HCEC 1CT (cell line): ENCODE results near the gene POLD4.
A peak's percentile ranks its signal among the peaks of the same experiment; 100 is the strongest.

Experiments used
- DNase-seq: peaks from one replicate; pipeline ENCODE4 v3.0.0-alpha.2; 2017

The POLD4 gene

GRCh38 chr11:67387518-67387917, 34.2 kb upstream of the POLD4 start:
- DNase-seq = no peak

DNA sequence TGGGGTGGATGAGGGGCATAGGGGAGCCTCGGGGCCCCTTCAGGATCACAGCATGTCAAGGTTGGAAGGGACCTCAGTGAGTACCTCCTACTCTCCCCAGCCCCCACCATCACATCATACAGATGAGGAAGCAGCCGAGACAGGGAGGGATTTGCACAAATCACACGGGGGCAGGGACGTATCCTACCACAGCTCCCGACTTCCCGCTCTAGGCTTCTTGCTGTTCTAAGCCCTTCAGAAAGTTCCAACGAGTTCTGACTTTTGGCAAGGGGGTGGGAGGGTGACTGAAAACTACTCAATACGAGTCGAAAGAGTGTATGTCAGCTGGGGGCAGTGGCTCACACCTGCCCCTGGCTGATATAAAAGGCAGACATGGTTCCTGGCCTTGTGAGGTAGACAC, 33.7 kb upstream of the POLD4 start:
- no peak for DNase-seq

GRCh38 chr11:67384851-67385366, 31.6 kb upstream of the POLD4 start:
- no peak for DNase-seq

GRCh38 chr11:67382276-67383136, 29.2 kb upstream of the POLD4 start:
- peak; percentile 63 for DNase-seq

GRCh38 chr11:67381244-67381972, 28.1 kb upstream of the POLD4 start:
- DNase-seq = no peak

- no peak for DNase-seq
Measured at GRCh38 chr11:67379061-67380058, 26.0 kb upstream of the POLD4 start.

GRCh38 chr11:67378544-67378943, 25.2 kb upstream of the POLD4 start:
- no peak for DNase-seq

- DNase-seq = no peak
Measured at GRCh38 chr11:67376873-67377808, 23.8 kb upstream of the POLD4 start.

GRCh38 chr11:67376063-67376820, 22.9 kb upstream of the POLD4 start:
- DNase-seq = no peak

DNA sequence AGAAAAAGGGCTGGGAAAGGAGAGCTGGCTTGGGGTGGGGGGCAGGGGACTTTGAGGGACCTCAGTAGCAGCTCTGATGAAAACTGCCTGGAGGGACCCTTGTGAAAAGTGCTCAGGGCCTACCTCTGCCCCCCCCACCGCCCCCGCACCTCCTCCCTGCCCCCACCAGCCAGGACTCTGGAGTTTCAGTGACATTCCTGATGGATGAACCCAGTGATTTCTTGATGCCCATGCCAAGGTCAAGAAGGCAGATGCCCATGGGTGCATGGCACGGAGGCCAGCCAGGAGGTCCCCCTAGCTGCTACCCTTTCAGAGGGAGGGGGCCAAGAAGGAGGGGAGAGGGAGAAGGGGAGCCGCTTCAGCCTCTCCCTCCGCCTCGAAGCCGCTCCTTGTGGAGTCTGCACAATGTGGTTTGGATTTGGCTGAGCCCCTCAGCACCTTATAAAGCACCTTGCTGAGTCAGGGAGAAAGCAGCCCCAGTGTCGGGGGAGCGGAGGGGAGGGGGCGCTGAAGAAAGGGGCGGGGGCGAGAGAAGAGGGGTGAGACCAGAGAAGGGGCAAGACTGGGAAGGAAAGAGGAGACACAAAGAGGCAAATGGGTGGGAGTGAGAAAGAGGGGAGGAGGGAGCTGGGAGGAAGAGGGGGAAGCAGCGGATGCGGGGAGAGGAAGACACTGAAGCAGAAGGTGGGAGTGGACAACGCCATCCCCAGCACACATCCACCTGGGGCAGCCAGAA, 22.1 kb upstream of the POLD4 start:
- DNase-seq = no peak

DNA sequence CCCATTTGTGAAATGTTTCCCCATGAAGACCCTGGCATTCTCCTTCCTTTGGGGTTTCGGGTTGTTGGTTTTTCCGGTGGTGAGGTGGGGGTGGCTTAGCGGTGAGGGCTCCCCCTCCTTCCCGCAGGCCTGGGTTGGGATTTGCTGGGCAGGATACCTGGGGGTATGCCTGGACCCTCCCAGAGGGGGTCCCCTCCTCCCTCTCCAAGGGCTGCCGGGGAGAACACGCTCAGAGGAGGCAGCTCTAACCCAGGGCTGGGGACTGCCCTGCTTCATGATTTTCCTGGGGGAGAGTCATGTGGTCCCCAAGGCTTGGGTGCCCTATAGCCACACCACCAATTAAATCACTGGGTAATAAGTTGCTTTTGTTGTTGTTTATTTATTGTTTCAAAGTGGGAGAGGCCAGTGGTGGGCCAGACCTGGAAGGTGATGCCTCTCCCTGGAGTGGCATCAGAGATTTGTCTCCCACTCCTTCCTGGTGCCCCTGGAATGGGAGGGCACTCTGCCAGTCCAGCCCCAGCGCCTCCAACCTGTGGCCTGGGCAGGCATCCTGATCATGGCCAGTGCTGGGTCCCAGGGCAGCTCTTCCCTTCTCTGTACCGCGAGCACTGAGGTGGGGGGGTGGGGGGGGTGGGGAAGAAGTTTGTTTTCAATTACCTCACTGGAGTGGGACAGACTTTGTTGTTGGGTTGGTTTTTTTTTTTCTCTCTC, 21.4 kb upstream of the POLD4 start:
- DNase-seq = peak; percentile 25

GRCh38 chr11:67373648-67374570, 20.6 kb upstream of the POLD4 start:
- peak; percentile 98 for DNase-seq

DNA sequence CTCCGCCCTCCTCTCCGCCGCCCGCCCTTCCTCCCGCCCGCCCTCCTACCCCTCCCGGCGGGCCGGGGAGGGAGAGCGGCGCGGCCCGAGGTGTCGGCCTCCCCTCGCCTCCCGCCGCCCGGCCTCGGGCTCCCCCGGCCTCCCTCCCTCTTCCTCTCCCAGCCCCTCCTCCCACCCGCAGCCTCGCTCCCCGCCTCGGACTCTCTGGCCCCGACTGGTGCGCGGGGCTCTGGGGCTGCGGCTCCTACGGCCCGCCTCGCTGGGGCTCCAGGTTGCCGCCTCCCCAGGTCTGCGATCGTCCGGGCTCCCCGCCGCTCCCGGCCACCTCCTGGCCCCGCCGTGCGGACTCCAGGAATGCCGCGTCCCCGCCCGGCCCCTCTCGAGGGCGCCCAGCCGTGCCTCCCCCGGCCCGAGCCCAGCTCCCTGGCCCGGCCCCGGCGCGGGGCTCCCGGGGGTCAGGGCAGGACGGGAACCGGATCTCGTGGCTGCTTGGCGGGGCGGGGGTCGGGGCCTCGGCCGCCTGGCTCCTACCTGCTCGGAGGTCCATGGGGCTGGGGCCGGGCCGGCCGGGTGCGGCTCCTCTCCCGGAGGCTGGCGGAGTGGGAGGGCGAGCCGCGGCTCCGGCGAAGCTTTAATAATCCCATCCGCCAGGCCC, 19.8 kb upstream of the POLD4 start, which contains the start of gene CLCF1:
Gene CLCF1 (minus strand): TSS at position 606 of the 655 bp plus-strand sequence. CDS start 59 bp downstream, at position 547.
- DNase-seq = peak; percentile 57

- DNase-seq = no peak
Measured at GRCh38 chr11:67372321-67372992, 19.1 kb upstream of the POLD4 start.

- DNase-seq = no peak
Measured at GRCh38 chr11:67371911-67372320, 18.6 kb upstream of the POLD4 start.

DNA sequence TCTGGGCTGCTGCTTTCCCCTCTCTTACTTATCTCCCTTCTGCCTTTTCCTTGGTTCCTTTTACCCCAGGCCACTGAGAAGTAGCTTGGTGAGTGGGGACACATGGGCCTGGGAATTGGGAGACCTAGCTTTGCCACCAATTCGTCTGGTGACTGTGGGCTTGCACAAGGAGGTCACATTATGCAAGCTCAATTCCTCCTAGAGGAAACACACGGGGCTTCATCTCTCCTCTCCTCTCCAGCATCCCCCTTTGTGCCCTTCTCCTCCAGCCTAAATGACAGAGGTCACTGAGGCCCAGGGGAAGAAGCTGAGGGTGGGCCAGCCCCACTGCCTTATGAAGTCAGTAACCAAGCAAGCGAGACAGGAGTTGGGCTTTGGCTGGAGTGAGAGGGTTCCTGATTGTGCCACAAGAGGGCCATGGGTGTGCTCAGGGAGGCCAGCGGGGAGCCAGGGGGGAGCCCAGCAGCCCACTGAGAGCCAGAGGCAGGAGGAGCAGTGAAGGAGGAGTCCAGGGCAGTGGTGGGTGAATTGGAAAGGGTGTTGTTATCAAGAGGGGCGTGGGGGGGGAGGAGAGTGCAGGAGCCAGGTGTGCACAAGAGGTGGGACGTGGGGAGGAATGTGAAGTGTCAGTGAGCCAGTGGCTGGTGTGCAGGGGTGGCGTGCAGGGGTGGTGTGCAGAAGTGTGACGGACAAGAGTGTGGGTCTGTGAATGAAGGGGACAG, 18.0 kb upstream of the POLD4 start:
- peak; percentile 67 for DNase-seq
